Colon (tissue), 2 donors: ENCODE data around the gene LRP8.
"Not testable (repeated sequence)": the region's sequence is repeated elsewhere in the genome, so short reads cannot be mapped to it uniquely, and the experiment has no call there.

Experiments
- FAIRE-seq: peaks from 2 replicates; lab custom pipeline; 2012; peaks lifted over from hg19 to GRCh38; lab: Jason Lieb, UNC
- donor health status: control.
- donor health status: control.

The LRP8 gene

DNA sequence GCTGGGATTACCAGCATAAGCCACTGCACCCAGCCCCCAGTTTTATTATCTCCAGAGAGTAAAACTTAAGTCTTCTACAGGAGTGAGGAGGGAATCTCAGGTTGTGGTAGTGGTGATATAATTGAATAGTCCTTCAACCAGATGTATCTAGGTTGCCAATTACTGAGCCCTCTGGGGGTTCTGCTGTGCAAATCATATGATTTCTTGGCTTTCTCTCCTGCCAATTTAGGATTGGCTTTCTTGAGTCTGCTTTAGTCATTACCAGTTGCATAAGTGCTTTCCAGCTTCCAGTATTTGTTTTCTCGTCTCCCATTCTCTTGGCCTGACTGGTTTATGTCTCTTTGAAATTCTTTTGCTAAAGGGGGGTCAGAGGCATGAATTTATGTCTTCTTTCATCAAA is 120.1 kb downstream of the LRP8 start:
- FAIRE-seq: no peak

DNA sequence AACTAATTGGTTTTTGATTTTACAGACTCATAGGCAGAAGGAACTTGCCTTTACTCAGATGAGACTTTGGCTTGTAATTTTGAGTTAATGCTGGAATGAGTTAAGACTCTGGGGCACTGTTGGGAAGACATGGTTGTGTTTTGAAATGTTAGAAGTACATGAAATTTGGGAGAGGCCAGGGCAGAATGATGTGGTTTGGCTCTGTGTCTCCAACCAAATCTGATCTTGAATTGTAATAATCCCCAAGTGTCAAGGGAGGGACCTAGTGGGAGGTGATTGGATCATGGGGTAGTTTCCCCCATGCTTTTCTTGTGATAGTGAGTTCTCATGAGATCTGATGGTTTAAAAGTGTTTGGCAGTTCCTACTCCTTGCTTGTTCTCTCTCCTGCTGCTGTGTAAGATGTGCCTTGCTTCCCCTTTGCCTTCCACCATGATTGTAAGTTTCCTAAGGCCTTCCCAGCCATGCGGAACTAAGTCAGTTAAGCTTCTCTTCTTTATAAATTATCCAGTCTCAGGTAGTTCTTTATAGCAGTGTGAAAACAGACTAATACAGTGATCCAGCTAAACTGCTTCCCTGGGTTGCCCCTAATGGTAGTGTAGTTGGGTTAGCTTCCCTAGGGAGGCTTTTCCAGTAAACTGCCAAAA is 121.0 kb downstream of the LRP8 start:
- FAIRE-seq: no peak

DNA sequence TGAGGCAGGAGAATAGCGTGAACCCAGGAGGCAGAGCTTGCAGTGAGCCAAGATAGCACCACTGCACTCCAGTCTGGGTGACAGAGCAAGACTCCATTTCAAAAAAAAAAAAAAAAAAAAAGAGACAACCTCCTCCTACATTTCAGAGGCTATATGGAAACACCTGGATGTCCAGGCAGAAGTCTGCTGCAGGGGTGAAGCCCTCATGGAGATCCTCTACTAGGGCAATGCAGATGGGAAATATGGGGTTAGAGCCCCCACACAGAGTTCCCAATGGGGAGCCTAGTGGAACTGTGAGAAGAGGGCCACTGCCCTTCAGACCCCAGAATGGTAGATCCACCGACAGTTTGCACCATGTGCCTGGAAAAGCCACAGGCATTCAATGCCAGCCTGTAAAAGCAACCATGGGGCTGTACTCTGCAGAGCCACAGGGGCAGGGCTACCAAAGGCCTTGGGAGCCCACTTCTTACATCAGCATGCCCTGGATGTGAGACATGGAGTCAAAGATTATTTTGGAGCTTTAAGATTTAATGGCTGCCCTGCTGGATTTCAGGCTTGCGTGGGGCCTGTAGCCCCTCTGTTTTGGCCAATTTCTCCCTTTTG is 121.7 kb downstream of the LRP8 start:
- not testable (repeated sequence) for FAIRE-seq

DNA sequence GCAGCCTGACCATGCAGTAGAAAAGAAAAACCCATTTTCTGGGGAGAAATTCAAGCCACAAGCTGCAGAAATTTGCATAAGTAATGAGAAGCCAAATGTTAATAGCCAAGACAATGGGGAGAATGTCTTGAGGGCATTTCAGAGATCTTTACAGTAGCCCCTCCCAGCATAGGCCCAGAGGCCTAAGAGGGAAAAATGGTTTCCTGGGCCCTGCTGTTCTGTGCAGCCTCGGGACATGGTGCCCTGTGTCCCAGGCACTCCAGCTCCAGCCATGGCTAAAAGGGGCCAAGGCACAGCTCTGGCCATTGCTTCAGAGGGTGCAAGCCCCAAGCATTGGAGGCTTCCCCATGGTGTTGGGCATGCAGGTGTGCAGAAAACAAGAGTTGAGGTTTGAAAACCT is 122.4 kb downstream of the LRP8 start:
- not testable (repeated sequence) for FAIRE-seq

GRCh38 chr1:53203466-53203865 is 124.4 kb downstream of the LRP8 start:
- FAIRE-seq: no peak

GRCh38 chr1:53198241-53198651 is 129.6 kb downstream of the LRP8 start:
- FAIRE-seq: no peak

DNA sequence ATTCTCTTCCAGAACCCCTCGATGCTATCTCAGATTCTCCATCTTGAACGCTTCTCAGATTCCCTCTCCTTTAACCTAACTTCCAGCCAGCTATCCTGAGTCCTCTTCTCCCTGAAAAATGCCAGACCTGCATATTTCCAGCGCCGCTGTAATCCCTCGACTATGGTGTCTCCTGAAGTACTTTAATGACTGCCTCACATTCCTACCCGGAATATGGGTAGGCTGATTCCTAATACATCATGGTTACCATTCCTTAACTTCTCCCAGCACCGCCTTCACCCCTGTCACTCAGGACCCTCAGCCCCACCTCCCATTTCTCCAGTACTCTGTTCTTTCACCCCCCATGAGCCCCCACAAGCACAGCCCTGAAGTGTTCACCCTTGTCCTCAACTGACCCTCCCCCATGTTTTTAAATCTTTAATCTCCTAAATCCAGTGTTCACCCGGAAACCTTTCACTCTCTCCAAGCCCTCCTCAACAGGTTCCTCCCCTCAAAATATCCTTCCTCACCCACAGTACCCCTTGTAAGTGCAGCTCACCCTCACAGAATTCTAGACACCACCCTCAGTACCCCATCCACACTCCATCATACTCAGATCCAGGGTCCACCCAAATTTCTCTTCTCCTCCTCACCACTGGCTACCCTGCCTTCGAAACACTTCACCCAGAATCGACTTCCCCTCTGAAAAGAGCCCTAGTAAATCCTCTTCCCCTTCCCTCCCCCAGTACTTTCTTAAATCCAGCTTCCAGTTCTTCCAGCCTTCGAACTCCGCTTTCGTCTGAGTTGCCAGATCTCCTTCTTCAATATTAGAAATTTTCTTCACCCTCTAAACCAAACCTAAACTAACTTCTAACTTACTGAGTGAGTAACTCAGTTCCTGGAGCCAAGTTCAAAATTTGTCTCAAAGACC is 130.3 kb downstream of the LRP8 start:
- no peak for FAIRE-seq

GRCh38 chr1:53196485-53197290 is 131.2 kb downstream of the LRP8 start, which contains the start of gene CPT2:
Gene CPT2 (plus strand): TSS chr1:53196824. CDS start chr1:53196944, 120 bp downstream.
- FAIRE-seq: no peak

- FAIRE-seq: no peak
Measured at GRCh38 chr1:53196017-53196484, 131.8 kb downstream of the LRP8 start.

GRCh38 chr1:53195246-53196016 is 132.4 kb downstream of the LRP8 start:
- no peak for FAIRE-seq
